Spleen (tissue), 7 donors: ENCODE measurements around the gene BTD.

ENCODE experiments used
- POLR2A ChIP-seq, 3 donors: fragments of 450-650 bp; IDR thresholded peaks; one replicate each; pipeline ENCODE4 v1.5.1; 2017; ENCODE audit warnings: antibody characterized with exemption in 3 of 3, mild to moderate bottlenecking in 1 of 3
- POLR2AphosphoS5 ChIP-seq, 3 donors: sonication (generic); formaldehyde crosslinking; IDR thresholded peaks; one replicate each; pipeline ENCODE4 v1.5.1; 2017; ENCODE audit warnings: antibody characterized with exemption in 3 of 3
- TF ChIP-seq, protein P1 (sequence below), 11 experiments: fragments of 200-600 bp in 7 of 11; fragments of 450-650 bp in 4 of 11; sonication (generic) in 4 of 11; IDR thresholded peaks in 8 of 11; conservative IDR thresholded peaks in 3 of 11; 1 replicate in 7 of 11; 2 replicates in 4 of 11; pipeline versions ENCODE4 v1.4.0 to v1.8.0; 2016 to 2021; ENCODE audit warnings: antibody characterized with exemption in 11 of 11, inconsistent platforms in 4 of 11, mild to moderate bottlenecking in 1 of 11
- donor health status: DM: no; HTN: no; CAD: no; lungs with moderate emphysema.
- donor health status: DM: no; HTN: no; CAD: no.
- donor health status: DM: no; HTN: no; CAD: no.

DNA sequence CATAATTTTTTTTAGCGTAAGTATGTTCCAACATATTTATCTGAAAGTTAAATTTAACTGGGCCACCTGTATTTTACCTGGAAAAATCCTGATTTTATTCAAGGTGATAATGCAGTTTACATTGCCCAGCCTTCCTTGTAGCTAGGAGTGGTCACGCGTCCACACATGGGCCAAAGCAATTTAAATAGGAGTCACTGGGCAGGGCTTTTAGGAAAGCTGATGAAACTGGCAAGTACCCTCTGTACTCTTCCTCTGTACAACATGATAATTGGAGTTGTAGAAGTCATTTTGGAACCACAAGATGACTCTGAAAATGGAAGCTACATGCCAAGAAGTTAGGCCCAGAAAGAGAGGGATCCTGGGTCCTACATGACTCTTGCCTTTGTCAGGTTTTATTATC is 9.5 kb downstream of the BTD start:
- TF ChIP-seq POLR2A (IDR thresholded peaks at IDR 0.05): no peak
- TF ChIP-seq, protein P1, sequence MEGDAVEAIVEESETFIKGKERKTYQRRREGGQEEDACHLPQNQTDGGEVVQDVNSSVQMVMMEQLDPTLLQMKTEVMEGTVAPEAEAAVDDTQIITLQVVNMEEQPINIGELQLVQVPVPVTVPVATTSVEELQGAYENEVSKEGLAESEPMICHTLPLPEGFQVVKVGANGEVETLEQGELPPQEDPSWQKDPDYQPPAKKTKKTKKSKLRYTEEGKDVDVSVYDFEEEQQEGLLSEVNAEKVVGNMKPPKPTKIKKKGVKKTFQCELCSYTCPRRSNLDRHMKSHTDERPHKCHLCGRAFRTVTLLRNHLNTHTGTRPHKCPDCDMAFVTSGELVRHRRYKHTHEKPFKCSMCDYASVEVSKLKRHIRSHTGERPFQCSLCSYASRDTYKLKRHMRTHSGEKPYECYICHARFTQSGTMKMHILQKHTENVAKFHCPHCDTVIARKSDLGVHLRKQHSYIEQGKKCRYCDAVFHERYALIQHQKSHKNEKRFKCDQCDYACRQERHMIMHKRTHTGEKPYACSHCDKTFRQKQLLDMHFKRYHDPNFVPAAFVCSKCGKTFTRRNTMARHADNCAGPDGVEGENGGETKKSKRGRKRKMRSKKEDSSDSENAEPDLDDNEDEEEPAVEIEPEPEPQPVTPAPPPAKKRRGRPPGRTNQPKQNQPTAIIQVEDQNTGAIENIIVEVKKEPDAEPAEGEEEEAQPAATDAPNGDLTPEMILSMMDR (IDR thresholded peaks at IDR 0.05 in 8 of 11, conservative IDR thresholded peaks at IDR 0.05 in 3 of 11): no peak
- TF ChIP-seq POLR2AphosphoS5 (IDR thresholded peaks at IDR 0.05): no peak
